Breast epithelium (tissue), 4 donors: ENCODE results near the gene PMM1. TPM values are rescaled to one million over a fixed set of nuclear protein-coding genes. Genes with fewer than 3 reads are reported as not detected.

ENCODE experiments used
- DNase-seq, 2 donors: peaks; one replicate each; pipeline ENCODE4 v3.0.0-alpha.2; 2019; ENCODE audit warnings: low spot score in 2 of 2
- H3K27ac ChIP-seq, 2 donors: fragments of 200-600 bp; sonication (generic) in 1 of 2; one replicate each; pipeline ENCODE4 v1.5.1; 2016 to 2019; ENCODE audit warnings: mild to moderate bottlenecking in 1 of 2
- H3K27me3 ChIP-seq, 2 donors: fragments of 200-600 bp; sonication (generic) in 1 of 2; one replicate each; pipeline versions ENCODE4 v1.5.1 to v1.6.0; 2017 to 2019; ENCODE audit warnings: control low read depth in 1 of 2, mild to moderate bottlenecking in 1 of 2
- H3K36me3 ChIP-seq: fragments of 200-600 bp; one replicate; pipeline ENCODE4 v1.5.1; 2019
- H3K4me1 ChIP-seq, 2 donors: fragments of 200-600 bp; sonication (generic); one replicate each; pipeline ENCODE4 v1.5.1; 2016 to 2019; ENCODE audit warnings: control low read depth in 1 of 2
- H3K4me3 ChIP-seq, 3 donors: fragments of 200-600 bp; sonication (generic); 1 replicate in 2 of 3; 2 replicates in 1 of 3; pipeline ENCODE4 v1.5.1; 2016 to 2019; ENCODE audit warnings: mild to moderate bottlenecking in 3 of 3, moderate library complexity in 2 of 3
- H3K9me3 ChIP-seq, 2 donors: fragments of 200-600 bp; sonication (generic) in 1 of 2; one replicate each; pipeline ENCODE4 v1.5.1; 2016 to 2019; ENCODE audit warnings: control low read depth in 1 of 2
- POLR2A ChIP-seq: fragments of 450-650 bp; IDR thresholded peaks from one replicate; pipeline ENCODE4 v1.6.1; 2016; ENCODE audit warnings: antibody characterized with exemption, mild to moderate bottlenecking, moderate library complexity
- POLR2AphosphoS5 ChIP-seq, 3 donors: sonication (generic); formaldehyde crosslinking; IDR thresholded peaks; one replicate each; pipeline ENCODE4 v1.6.1; 2017; ENCODE audit warnings: antibody characterized with exemption in 3 of 3
- intact Hi-C: fragments of 100-400 bp; cut with DNase I; formaldehyde crosslinking; loops from one replicate; pipeline ENCODE4 v1.15.1; 2023; ENCODE audit warnings: low total_unique reads
- total RNA-seq, 3 donors: library from RNA; depleted of rRNA; stranded (reverse); fragments of >200 nt; gene quantifications; one replicate each; pipeline ENCODE4 v1.1.0, GENCODE V29; 2016
- TF ChIP-seq, protein P1 (sequence below), 3 donors: fragments of 450-650 bp; IDR thresholded peaks; one replicate each; pipeline ENCODE4 v1.5.1; 2016 to 2017; ENCODE audit warnings: antibody characterized with exemption in 3 of 3, mild to moderate bottlenecking in 3 of 3, moderate library complexity in 3 of 3

The PMM1 gene
- total RNA-seq, 3 donors from 2014 or later, result 42.7 to 74.1 (median 48.5) TPM

DNA sequence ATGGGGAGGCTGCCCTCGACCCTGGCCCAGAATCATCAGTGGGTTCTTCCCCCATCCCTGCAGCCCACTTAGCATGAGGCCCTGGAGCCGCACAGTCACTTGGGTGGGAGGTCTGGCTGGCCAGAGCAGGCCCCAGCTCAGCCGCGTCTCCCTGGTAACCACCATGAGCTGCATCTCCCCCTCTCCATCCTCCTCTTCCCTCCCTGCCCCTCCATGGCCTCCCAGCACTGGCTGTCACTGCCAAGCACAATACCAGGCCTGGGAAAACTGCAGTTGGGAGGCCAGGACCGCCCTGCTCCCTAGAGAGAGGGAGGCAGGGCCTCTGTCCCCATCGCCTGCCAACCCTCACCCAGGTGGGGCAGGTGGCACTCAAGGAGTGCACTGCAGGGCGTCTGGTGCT lies 20.8 kb downstream of the PMM1 start:
- no peaks in the 10 kb centered on the region for H3K27me3 ChIP-seq
- no peaks in the 10 kb centered on the region for H3K36me3 ChIP-seq
- TF ChIP-seq POLR2AphosphoS5 (IDR thresholded peaks at IDR 0.05) (no peak), POLR2A (no peak)
- TF ChIP-seq, protein P1, sequence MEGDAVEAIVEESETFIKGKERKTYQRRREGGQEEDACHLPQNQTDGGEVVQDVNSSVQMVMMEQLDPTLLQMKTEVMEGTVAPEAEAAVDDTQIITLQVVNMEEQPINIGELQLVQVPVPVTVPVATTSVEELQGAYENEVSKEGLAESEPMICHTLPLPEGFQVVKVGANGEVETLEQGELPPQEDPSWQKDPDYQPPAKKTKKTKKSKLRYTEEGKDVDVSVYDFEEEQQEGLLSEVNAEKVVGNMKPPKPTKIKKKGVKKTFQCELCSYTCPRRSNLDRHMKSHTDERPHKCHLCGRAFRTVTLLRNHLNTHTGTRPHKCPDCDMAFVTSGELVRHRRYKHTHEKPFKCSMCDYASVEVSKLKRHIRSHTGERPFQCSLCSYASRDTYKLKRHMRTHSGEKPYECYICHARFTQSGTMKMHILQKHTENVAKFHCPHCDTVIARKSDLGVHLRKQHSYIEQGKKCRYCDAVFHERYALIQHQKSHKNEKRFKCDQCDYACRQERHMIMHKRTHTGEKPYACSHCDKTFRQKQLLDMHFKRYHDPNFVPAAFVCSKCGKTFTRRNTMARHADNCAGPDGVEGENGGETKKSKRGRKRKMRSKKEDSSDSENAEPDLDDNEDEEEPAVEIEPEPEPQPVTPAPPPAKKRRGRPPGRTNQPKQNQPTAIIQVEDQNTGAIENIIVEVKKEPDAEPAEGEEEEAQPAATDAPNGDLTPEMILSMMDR (IDR thresholded peaks at IDR 0.05), result no peak
- no peaks in the 10 kb centered on the region for H3K9me3 ChIP-seq
- no peak for DNase-seq
- intact Hi-C loops, result no loop called here
- no peak overlapping the region for H3K4me3 ChIP-seq
- no peaks in the 10 kb centered on the region for H3K4me1 ChIP-seq
- H3K27ac ChIP-seq, result no peak overlapping the region

DNA sequence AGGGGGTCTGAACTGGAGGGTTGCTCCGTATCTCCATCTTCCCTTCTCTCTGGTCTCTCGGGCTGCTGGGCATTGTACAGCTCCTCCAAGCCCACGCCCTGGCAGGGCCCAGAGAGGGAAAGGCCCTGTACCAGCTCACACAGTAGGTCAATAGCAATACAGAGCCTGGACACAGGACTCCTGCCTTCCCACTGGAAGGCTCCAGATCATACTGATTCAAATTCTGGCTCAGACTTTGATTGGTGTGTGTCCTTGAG lies 22.2 kb downstream of the PMM1 start:
- Histone ChIP-seq H3K4me1 (no peaks in the 10 kb centered on the region), H3K27ac (no peak overlapping the region), H3K36me3 (no peaks in the 10 kb centered on the region), H3K27me3 (no peaks in the 10 kb centered on the region), H3K4me3 (no peak overlapping the region), H3K9me3 (no peaks in the 10 kb centered on the region)
- intact Hi-C loops, result no loop called here
- DNase-seq, result no peak
- TF ChIP-seq POLR2A, result no peak
- no peak for TF ChIP-seq POLR2AphosphoS5 (IDR thresholded peaks at IDR 0.05)
- TF ChIP-seq, protein P1 (IDR thresholded peaks at IDR 0.05), result no peak

DNA sequence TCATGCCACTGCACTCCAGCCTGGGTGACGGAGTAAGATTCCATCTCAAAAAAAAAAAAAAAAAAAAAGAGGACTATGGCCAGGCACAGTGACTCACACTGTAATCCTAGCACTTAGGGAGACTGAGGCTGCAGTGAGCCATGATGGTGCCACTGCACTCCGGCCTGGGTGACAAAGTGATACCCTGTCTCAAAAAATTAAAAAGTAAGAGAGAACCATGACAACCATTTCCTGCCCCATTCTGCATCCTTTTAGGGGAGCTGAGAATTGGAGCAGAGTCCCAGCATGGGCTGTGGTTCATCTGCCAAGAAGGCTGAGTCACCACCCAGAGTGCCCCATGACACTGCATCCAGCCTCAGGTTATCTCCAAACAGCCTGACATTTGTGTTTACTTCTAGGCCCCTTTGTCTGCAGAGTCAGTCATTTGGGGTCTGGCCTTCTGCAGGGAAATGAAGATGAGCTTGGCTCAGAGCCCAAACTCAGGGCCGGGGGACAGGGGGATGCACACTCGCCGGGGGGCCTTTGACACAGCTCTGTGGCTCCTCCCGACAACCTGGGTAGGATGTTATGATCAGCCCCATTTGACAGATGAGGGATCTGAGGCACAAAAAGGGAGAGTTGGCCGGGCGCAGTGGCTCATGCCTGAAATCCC lies 24.1 kb downstream of the PMM1 start:
- Histone ChIP-seq H3K27ac (peak overlapping the region in 1 of 2 donors; percentile 38), H3K36me3 (no peaks in the 10 kb centered on the region), H3K4me1 (no peaks in the 10 kb centered on the region), H3K9me3 (no peaks in the 10 kb centered on the region), H3K4me3 (no peak overlapping the region), H3K27me3 (no peaks in the 10 kb centered on the region)
- no peak for DNase-seq
- intact Hi-C loops, result no loop called here
- TF ChIP-seq, protein P1 (IDR thresholded peaks at IDR 0.05), result no peak

DNA sequence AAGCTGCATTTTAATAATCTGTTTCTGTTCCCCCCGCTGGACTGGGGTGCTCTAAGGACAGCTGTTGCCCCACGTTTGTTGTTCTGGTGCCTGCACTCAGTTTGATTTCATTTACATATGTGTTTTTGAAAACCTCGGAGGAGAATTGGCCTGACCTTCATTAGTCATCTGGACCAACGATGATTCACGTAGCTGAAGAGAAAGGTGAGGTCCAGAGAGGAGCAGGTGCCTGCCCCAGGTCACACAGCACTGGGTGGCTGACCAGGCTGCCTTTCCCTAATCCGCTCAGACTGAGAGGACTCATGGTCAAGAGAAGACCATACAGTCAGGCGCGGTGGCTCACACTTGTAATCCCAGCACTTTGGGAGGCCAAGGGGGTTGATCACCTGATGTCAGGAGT lies 25.1 kb downstream of the PMM1 start:
- Histone ChIP-seq H3K27ac (peak overlapping the region; percentile 10 to 19), H3K27me3 (no peaks in the 10 kb centered on the region), H3K9me3 (no peaks in the 10 kb centered on the region), H3K4me3 (no peak overlapping the region), H3K36me3 (no peaks in the 10 kb centered on the region), H3K4me1 (no peaks in the 10 kb centered on the region)
- intact Hi-C loops, result no loop called here
- DNase-seq, result no peak
- no peak for TF ChIP-seq POLR2A
- no peak for TF ChIP-seq POLR2AphosphoS5 (IDR thresholded peaks at IDR 0.05)
- TF ChIP-seq, protein P1 (IDR thresholded peaks at IDR 0.05), result no peak

DNA sequence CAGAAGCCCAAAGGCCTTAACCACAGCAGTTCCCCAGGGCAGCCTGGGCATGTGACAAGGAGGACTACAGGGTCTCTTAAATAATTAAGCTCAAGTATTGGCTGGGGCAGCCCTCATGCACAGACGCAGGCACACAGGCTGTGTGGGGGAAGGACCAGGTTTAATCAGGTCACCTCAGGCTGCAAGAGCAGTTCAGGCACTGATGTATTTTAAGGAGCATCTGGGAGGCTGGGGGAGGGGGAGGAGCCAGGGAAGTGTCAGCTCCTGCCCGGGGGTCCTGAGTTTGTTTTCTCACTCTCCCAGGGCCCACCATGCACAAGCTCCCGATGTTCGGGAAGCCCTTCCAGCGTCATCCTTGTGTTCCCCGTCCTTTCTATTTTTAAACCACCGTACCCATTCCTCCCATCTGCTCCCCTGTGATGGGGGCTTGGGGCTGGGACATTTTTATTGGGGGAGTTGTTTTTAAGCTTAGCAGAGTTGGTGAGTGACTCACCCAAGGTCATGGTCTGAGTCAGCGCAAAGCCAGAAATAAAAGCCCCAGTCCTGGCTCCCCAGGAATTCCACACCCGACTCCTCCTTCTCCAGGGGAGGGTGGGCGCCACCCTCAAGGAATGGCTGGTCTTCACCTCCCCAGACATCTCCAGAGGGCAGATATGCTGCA lies 26.5 kb downstream of the PMM1 start:
- H3K9me3 ChIP-seq, result no peaks in the 10 kb centered on the region
- no peaks in the 10 kb centered on the region for H3K27me3 ChIP-seq
- TF ChIP-seq POLR2A, result no peak
- TF ChIP-seq, protein P1 (IDR thresholded peaks at IDR 0.05), result no peak
- H3K27ac ChIP-seq, result peak overlapping the region; percentile 8 to 61
- intact Hi-C loops, result no loop called here
- no peak for DNase-seq
- H3K4me3 ChIP-seq, result no peak overlapping the region
- no peaks in the 10 kb centered on the region for H3K4me1 ChIP-seq
- no peaks in the 10 kb centered on the region for H3K36me3 ChIP-seq
